GM18951 (cell line): ENCODE measurements around the gene CHKA.

Experiments used
- POLR2A ChIP-seq: IDR thresholded peaks from 4 replicates; pipeline ENCODE4 v1.6.1; 2011; ENCODE audit warnings: mild to moderate bottlenecking; ENCODE audit not compliant: insufficient read length, insufficient read depth; ENCODE audit errors: extremely low read depth
- in situ Hi-C: fragments of 300-500 bp; cut with MboI; formaldehyde crosslinking; loops from one replicate; pipeline ENCODE4 v1.12.0; 2022; ENCODE audit warnings: low sequenced_read_pairs, mixed read lengths, inconsistent platforms; ENCODE audit not compliant: unreplicated experiment

Gene CHKA

GRCh38 chr11:68016161-68016903 lies 104.9 kb downstream of the CHKA start:
- TF ChIP-seq POLR2A = no peak
- in situ Hi-C loops = no loop called here

GRCh38 chr11:68015467-68015866 lies 105.7 kb downstream of the CHKA start:
- no peak for TF ChIP-seq POLR2A
- in situ Hi-C loops = no loop called here

GRCh38 chr11:68014947-68015447 lies 106.2 kb downstream of the CHKA start:
- in situ Hi-C loops = no loop called here
- no peak for TF ChIP-seq POLR2A

- in situ Hi-C loops = no loop called here
These were observed 106.8 kb downstream of the CHKA start for GRCh38 chr11:68014157-68014946.

GRCh38 chr11:68013611-68014156 lies 107.5 kb downstream of the CHKA start:
- in situ Hi-C loops = no loop called here
- TF ChIP-seq POLR2A = no peak

More at GRCh38 chr11:68014157-68014946, 106.8 kb downstream of the CHKA start:
- TF ChIP-seq POLR2A = no peak

GRCh38 chr11:68012843-68013610 lies 108.2 kb downstream of the CHKA start:
- in situ Hi-C loops = no loop called here
- TF ChIP-seq POLR2A = no peak

- no peak for TF ChIP-seq POLR2A
- in situ Hi-C loops = no loop called here
These were observed 108.9 kb downstream of the CHKA start for GRCh38 chr11:68012044-68012842.

GRCh38 chr11:68011051-68011943 lies 109.9 kb downstream of the CHKA start:
- TF ChIP-seq POLR2A = no peak
- in situ Hi-C loops = no loop called here

- no peak for TF ChIP-seq POLR2A
- in situ Hi-C loops = no loop called here
These were observed 110.8 kb downstream of the CHKA start, which contains the start of gene ALDH3B1 for GRCh38 chr11:68010090-68011041. ALDH3B1 (plus strand) TSS chr11:68010327; CDS start chr11:68015298, 4,971 bp downstream.

- in situ Hi-C loops = no loop called here
- TF ChIP-seq POLR2A = no peak
These were observed 111.6 kb downstream of the CHKA start for GRCh38 chr11:68009391-68010089.
